Measurements from ENCODE around the gene IFNAR1. TPM values are rescaled to one million over a fixed set of nuclear protein-coding genes. Genes with fewer than 3 reads are reported as not detected.

IFNAR1 gene
- total RNA-seq, 1 donor from 2014 or later, result 34.8 TPM

DNA sequence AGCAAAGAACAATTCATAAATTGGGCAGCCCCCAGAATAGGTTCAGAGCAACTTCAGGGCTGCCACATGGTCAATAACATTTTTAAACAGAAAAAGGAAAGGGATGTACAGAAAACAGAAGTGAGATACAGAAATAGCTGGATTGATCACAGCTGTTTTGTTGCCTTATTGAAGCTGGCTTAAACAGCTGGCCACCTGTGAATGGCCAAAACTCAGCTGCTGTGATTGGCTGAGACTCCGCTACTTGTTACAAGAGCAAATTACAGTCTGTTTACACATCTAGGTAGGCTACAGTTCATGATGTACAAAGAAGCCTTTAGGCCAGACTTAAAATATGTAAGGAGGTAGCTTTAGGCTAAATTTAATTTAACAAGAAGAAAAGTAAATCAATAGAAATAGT is 11.6 kb upstream of the IFNAR1 start:
- no peak for DNase-seq (ENCODE audit: low spot score)
- H3K27me3 Mint-ChIP-seq (ENCODE audit: unreplicated experiment), result no peaks in the 10 kb centered on the region
- H3K4me3 Mint-ChIP-seq (ENCODE audit: unreplicated experiment), result no peak overlapping the region
- H3K36me3 Mint-ChIP-seq (ENCODE audit: low read depth, unreplicated experiment), result no peaks in the 10 kb centered on the region
- H3K27ac Mint-ChIP-seq (ENCODE audit: unreplicated experiment), result no peak overlapping the region
- H3K9me3 Mint-ChIP-seq (ENCODE audit: unreplicated experiment), result no peaks in the 10 kb centered on the region
- H3K4me1 Mint-ChIP-seq (ENCODE audit: unreplicated experiment), result peaks cover 2% of the 10 kb centered on the region
- TF ChIP-seq, protein P1, sequence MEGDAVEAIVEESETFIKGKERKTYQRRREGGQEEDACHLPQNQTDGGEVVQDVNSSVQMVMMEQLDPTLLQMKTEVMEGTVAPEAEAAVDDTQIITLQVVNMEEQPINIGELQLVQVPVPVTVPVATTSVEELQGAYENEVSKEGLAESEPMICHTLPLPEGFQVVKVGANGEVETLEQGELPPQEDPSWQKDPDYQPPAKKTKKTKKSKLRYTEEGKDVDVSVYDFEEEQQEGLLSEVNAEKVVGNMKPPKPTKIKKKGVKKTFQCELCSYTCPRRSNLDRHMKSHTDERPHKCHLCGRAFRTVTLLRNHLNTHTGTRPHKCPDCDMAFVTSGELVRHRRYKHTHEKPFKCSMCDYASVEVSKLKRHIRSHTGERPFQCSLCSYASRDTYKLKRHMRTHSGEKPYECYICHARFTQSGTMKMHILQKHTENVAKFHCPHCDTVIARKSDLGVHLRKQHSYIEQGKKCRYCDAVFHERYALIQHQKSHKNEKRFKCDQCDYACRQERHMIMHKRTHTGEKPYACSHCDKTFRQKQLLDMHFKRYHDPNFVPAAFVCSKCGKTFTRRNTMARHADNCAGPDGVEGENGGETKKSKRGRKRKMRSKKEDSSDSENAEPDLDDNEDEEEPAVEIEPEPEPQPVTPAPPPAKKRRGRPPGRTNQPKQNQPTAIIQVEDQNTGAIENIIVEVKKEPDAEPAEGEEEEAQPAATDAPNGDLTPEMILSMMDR (IDR thresholded peaks at IDR 0.05; ENCODE audit: unreplicated experiment), result no peak

DNA sequence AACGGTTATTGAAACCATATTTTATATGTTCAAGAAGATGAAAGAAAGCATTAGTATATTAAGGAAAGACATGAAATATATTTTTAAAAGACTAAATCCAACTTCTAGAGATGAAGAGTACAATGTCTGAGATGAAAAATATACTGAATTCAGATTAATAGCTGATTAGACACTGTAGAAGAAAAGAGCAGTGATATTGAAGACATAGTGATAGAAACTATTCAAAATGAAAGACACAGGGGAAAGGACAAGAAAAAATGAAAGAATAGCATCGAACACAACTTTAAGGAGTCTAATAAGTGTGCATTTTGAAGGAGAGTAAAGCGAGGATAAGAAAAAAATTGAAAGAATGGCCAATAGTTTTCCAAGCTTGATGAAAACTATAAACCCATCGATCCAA is 11.2 kb upstream of the IFNAR1 start:
- no peaks in the 10 kb centered on the region for H3K9me3 Mint-ChIP-seq (ENCODE audit: unreplicated experiment)
- no peak overlapping the region for H3K4me3 Mint-ChIP-seq (ENCODE audit: unreplicated experiment)
- peaks cover 2% of the 10 kb centered on the region for H3K4me1 Mint-ChIP-seq (ENCODE audit: unreplicated experiment)
- TF ChIP-seq, protein P1 (IDR thresholded peaks at IDR 0.05; ENCODE audit: unreplicated experiment), result no peak
- no peak for DNase-seq (ENCODE audit: low spot score)
- no peak overlapping the region for H3K27ac Mint-ChIP-seq (ENCODE audit: unreplicated experiment)
- no peaks in the 10 kb centered on the region for H3K27me3 Mint-ChIP-seq (ENCODE audit: unreplicated experiment)
- no peaks in the 10 kb centered on the region for H3K36me3 Mint-ChIP-seq (ENCODE audit: low read depth, unreplicated experiment)

DNA sequence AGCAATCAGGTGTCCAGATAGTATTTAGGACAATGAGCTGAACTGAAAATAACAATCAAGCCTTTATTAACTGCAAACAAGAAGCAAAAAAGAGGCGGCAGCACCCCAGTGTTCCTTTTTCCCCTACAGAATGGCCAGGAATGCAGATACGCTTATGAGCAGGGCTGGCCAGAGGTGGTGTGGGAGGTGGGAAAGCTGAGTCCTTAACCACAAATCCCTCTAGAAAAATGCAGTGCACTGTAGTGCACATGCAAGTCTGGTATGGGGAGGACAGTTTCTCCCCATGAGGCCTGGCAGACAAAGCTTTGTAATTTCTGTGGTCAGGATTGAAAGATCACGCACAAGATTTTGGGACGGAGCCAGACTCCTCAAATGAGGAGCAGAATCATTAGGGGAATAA is 10.7 kb upstream of the IFNAR1 start:
- Mint-ChIP-seq H3K36me3 (ENCODE audit: low read depth, unreplicated experiment) (no peaks in the 10 kb centered on the region), H3K4me1 (ENCODE audit: unreplicated experiment) (peaks cover 2% of the 10 kb centered on the region), H3K9me3 (ENCODE audit: unreplicated experiment) (no peaks in the 10 kb centered on the region), H3K4me3 (ENCODE audit: unreplicated experiment) (no peak overlapping the region), H3K27ac (ENCODE audit: unreplicated experiment) (no peak overlapping the region), H3K27me3 (ENCODE audit: unreplicated experiment) (no peaks in the 10 kb centered on the region)
- TF ChIP-seq, protein P1 (IDR thresholded peaks at IDR 0.05; ENCODE audit: unreplicated experiment), result no peak
- DNase-seq (ENCODE audit: low spot score), result no peak

DNA sequence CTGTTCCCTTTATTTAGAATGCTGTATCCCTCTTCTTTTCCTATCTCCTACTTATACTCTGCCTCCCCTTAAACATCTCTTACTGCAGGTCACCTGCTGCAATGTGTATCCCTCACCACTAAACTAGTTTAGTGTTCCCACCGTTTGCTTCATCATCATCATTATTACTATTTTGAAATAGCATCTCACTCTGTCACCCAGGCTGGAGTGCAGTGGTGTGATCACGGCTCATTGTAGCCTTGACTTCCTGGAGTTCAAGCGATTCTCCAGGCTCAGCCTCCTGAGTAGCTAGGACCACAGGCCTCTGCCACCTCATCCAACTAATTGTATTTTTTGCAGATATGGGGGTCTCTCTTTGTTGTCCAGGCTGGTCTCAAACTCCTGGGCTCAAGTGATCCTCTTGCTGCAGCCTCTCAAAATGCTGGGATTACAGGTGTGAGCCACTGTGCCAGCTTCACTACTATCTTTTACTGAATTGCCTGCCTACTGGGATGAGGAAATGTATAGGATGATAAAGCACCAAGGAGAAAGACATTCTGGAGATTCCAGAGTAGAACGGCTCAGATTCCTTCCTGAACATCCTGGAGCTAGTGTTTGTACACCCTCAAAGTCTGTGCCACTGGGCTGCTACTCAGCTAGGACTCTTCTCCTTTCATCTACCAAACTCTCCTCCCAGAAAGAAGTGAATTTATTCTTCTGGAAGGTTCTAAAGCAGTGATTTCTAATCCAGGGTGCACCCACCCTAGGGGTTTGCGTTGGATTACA is 8.6 kb upstream of the IFNAR1 start:
- Mint-ChIP-seq H3K4me3 (ENCODE audit: unreplicated experiment) (no peak overlapping the region), H3K27me3 (ENCODE audit: unreplicated experiment) (no peaks in the 10 kb centered on the region), H3K4me1 (ENCODE audit: unreplicated experiment) (peaks cover 2% of the 10 kb centered on the region), H3K36me3 (ENCODE audit: low read depth, unreplicated experiment) (no peaks in the 10 kb centered on the region), H3K27ac (ENCODE audit: unreplicated experiment) (no peak overlapping the region), H3K9me3 (ENCODE audit: unreplicated experiment) (no peaks in the 10 kb centered on the region)
- no peak for DNase-seq (ENCODE audit: low spot score)
- TF ChIP-seq, protein P1 (IDR thresholded peaks at IDR 0.05; ENCODE audit: unreplicated experiment), result no peak

DNA sequence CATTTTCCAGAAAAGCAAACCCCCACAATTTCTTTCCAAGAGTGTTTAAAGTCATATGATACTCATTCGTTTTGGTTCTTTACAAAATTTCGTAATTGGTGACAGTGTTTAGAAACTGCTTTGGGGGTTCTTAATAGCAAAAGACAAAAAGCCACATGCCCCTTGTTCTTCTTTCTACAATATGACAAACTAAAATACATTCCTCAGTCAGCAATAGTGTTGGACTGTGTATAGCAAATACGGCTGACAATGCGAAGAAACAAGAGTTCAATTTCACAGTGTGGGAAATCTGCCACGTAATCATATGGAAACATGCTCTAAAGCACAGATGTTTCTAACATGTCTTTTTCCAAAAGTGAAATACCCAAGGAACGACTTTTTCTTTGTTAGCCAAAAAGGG is 7.6 kb upstream of the IFNAR1 start:
- Mint-ChIP-seq H3K36me3 (ENCODE audit: low read depth, unreplicated experiment) (no peaks in the 10 kb centered on the region), H3K27me3 (ENCODE audit: unreplicated experiment) (no peaks in the 10 kb centered on the region), H3K27ac (ENCODE audit: unreplicated experiment) (no peak overlapping the region), H3K4me1 (ENCODE audit: unreplicated experiment) (peaks cover 2% of the 10 kb centered on the region), H3K4me3 (ENCODE audit: unreplicated experiment) (no peak overlapping the region), H3K9me3 (ENCODE audit: unreplicated experiment) (no peaks in the 10 kb centered on the region)
- TF ChIP-seq, protein P1 (IDR thresholded peaks at IDR 0.05; ENCODE audit: unreplicated experiment), result no peak
- no peak for DNase-seq (ENCODE audit: low spot score)
